ENCODE measurements around the gene CDA.

The CDA gene

GRCh38 chr1:20588634-20589225, at the start of gene CDA:
Gene CDA, plus strand, starts transcription at chr1:20589097. Its CDS starts 33 bp downstream, at chr1:20589130.
- no peak for DNase-seq

- no peak for DNase-seq
Measured at GRCh38 chr1:20540281-20540680, 48.6 kb upstream of the CDA start.

- DNase-seq, result no peak
Measured at GRCh38 chr1:20546637-20547036, 42.3 kb upstream of the CDA start.

GRCh38 chr1:20551161-20551560, 37.7 kb upstream of the CDA start:
- no peak for DNase-seq

GRCh38 chr1:20551945-20552727, 36.8 kb upstream of the CDA start, which contains the start of gene FAM43B:
Gene FAM43B, plus strand, starts transcription at chr1:20552573. Its CDS starts 401 bp downstream, at chr1:20552974.
- peak; percentile 71 for DNase-seq

GRCh38 chr1:20552728-20553445, 36.0 kb upstream of the CDA start:
- no peak for DNase-seq

GRCh38 chr1:20555025-20555757, 33.7 kb upstream of the CDA start:
- DNase-seq, result peak; percentile 16

GRCh38 chr1:20555758-20556120, 33.2 kb upstream of the CDA start:
- no peak for DNase-seq

GRCh38 chr1:20558191-20558590, 30.7 kb upstream of the CDA start:
- no peak for DNase-seq

- DNase-seq, result no peak
Measured at GRCh38 chr1:20560966-20561365, 27.9 kb upstream of the CDA start.

- DNase-seq, result no peak
Measured at GRCh38 chr1:20565234-20565633, 23.7 kb upstream of the CDA start.

GRCh38 chr1:20569523-20570098, 19.3 kb upstream of the CDA start:
- no peak for DNase-seq

- no peak for DNase-seq
Measured at GRCh38 chr1:20571427-20571826, 17.5 kb upstream of the CDA start.

- DNase-seq, result no peak
Measured at GRCh38 chr1:20573987-20574386, 14.9 kb upstream of the CDA start.

- DNase-seq, result peak; percentile 40
Measured at GRCh38 chr1:20574686-20575540, 14.0 kb upstream of the CDA start.

- DNase-seq, result no peak
Measured at GRCh38 chr1:20575541-20576336, 13.2 kb upstream of the CDA start.

GRCh38 chr1:20578062-20578461, 10.8 kb upstream of the CDA start:
- DNase-seq, result no peak

GRCh38 chr1:20578721-20579395, 10.0 kb upstream of the CDA start:
- no peak for DNase-seq

GRCh38 chr1:20584890-20585289, 4.0 kb upstream of the CDA start:
- no peak for DNase-seq

- no peak for DNase-seq
Measured at GRCh38 chr1:20586953-20587660, 1.8 kb upstream of the CDA start.

Measured in midbrain (tissue), 1 donor.